ENCODE measurements around the gene IL3. TPM values are rescaled to one million over a fixed set of nuclear protein-coding genes. Genes with fewer than 3 reads are reported as not detected.

The IL3 gene
- total RNA-seq, 1 experiment from 2014 or later: not detected

DNA sequence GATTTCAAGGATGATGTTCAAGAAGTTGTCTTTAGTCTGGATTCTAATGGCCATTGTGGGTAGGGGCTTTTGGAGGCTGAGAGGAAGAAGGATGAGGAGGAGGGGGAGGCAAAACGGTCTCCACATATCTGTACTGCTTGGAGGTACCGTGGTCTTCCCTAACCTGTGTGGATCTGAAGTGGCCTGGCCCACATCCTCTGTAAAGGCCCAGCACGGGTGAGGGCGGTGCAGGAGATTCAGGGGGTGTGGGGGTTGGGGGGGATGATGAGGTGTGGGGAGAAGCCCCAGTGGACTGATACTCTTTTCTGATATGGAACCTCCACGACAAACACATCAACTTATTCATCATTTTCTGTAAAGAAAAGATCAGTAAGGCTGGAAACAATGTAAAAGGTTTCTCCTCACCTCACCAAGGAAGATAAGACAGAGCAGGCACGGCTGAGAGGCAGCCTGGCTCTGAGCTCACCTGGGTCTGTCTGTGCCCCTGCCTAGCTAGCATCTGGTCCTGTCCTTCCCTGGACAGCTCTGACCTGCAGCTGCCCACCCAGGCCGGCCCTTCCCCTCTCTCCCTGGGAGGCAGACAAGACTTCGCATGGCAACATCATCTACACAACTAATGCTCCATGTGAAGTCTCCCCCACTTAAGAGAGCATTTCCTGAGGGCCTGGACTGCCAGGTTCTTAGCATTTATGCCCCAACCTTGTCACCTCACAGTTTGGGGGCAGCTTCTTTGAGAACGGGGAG is 5.6 kb upstream of the IL3 start:
- in situ Hi-C loops (cut with HindIII; ENCODE audit: low pct_unique_long_range_greater_than_20kb, low sequenced_read_pairs): no loop called here
- no peak for DNase-seq (ENCODE audit: low read depth)

DNA sequence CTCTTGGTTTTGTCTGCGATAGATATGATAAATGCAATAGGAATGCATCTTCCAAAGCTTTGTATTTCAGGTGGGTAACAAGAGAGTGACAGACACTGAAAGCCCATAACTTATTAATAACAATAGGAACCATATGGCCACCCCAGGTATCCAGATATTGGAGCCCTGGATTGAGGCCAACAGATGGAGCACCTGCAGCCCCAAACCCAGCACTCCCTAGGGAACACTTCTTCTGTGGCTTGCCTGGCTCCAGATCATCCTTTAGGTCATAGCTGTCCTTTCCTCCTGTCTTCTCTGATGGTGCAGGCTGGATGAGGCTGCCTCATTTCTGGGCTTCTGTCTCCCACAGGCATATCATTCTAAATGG is 5.0 kb upstream of the IL3 start:
- in situ Hi-C loops (cut with HindIII; ENCODE audit: low pct_unique_long_range_greater_than_20kb, low sequenced_read_pairs): no loop called here

DNA sequence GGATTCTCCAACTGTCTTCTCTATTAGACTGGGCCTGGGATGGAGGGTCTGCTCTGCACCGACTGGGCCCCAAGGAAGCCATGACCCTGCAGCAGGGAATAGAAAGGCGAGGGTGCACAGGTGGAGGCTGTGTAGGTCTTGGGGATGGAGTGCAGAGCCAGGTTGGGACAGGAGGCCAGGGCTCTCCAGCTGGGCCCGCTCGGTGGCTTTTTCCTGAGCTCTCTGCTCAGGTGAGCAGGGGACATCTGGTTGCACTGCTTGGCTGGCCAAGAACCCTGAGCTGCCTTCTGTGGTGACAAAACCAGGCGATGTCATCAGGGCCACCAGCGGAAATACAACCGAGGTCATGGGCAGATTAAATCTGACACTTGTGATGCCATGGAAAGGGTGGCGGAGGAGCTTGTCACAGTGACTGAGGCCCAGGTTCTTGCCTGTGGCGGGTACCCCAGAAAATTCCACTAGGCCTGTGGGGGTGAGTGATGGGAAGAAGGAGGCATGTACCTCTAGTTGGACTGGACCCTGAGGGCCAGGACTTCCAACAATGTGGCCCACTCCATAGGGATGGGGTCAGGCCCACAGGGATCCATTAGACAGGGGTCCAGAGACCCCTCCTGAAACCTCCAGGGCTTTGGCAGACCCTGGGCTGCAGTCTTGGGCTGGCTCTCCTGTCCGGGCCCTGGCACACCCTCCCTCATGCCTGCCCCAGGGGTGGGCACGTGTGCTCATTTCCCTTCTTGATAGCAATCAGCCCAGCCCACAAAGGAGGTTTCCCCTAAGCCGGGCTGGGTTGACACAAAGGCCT is 4.4 kb upstream of the IL3 start:
- in situ Hi-C loops (cut with HindIII; ENCODE audit: low pct_unique_long_range_greater_than_20kb, low sequenced_read_pairs): no loop called here
- no peak for DNase-seq (ENCODE audit: low read depth)

More for the DNA sequence above, 5.0 kb upstream of the IL3 start:
- no peak for DNase-seq (ENCODE audit: low read depth)

DNA sequence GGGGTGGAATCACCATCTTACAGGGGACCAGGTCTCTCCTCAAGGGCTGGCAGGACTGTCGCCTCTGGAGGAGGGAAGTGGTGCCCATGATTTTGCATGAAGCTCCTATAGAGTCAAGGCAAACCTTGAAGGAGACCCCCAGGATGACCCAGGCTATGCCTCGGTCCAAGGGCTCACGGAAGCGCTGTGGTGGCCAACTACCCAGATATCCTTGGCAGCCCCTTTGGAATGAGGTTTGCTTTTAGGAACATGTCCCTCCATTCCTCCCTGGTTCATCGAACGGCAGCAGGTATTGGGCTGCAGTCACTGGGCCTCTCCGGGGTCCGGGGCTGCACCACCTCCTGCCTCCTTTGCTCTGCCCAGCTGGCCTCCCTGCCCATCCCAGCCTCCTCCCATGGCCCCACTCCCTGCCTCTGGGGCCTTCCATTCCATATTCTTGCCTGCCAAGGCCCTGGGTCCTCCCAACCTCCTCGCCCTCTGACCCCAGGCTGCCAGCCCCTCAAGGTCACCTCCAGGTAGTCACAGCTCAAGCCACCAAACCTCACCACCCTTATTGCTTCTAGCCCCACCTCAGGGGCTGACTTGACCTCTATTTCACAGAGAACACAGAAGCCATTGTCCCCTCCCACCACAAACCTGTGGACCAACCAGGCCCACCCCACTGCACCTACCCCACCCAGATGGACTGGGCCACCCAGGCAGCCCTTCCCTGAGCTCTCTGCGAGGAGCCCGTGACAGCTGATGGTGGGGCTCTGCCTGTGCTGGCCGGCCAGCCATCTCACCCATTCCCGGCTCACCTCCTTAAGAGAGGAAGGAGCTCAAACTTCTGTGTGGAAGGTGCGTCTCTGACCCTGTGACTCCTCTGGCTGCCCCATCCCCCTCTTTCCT is 3.6 kb upstream of the IL3 start:
- no peak for DNase-seq (ENCODE audit: low read depth)
- in situ Hi-C loops (cut with HindIII; ENCODE audit: low pct_unique_long_range_greater_than_20kb, low sequenced_read_pairs): no loop called here

- no peak for DNase-seq (ENCODE audit: low read depth)
- in situ Hi-C loops (cut with HindIII; ENCODE audit: low pct_unique_long_range_greater_than_20kb, low sequenced_read_pairs): no loop called here
Observed at GRCh38 chr5:132057498-132058255, 2.8 kb upstream of the IL3 start.

DNA sequence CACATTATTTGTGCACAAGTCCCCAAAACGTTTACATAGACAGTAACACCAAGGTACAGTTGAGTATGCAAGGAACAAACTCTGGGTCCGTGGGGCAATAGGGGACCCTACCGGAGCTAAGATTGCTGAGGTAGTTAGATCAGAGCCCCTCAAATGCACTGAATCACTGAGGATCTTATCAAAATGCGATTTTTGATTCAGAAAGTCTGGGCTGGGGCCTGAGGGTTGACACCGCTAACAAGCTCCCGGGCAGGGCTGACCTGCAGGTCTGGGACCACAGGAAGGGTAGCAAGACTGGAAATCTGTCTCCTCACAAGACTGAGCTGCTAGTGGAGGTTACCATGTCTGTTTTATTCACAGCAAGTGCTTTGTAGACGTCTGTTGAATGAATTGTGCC is 1.8 kb upstream of the IL3 start:
- no peak for DNase-seq (ENCODE audit: low read depth)
- in situ Hi-C loops (cut with HindIII; ENCODE audit: low pct_unique_long_range_greater_than_20kb, low sequenced_read_pairs): no loop called here

- in situ Hi-C loops (cut with HindIII; ENCODE audit: low pct_unique_long_range_greater_than_20kb, low sequenced_read_pairs): no loop called here
- no peak for DNase-seq (ENCODE audit: low read depth)
Observed at GRCh38 chr5:132059043-132059695, 1.3 kb upstream of the IL3 start.

DNA sequence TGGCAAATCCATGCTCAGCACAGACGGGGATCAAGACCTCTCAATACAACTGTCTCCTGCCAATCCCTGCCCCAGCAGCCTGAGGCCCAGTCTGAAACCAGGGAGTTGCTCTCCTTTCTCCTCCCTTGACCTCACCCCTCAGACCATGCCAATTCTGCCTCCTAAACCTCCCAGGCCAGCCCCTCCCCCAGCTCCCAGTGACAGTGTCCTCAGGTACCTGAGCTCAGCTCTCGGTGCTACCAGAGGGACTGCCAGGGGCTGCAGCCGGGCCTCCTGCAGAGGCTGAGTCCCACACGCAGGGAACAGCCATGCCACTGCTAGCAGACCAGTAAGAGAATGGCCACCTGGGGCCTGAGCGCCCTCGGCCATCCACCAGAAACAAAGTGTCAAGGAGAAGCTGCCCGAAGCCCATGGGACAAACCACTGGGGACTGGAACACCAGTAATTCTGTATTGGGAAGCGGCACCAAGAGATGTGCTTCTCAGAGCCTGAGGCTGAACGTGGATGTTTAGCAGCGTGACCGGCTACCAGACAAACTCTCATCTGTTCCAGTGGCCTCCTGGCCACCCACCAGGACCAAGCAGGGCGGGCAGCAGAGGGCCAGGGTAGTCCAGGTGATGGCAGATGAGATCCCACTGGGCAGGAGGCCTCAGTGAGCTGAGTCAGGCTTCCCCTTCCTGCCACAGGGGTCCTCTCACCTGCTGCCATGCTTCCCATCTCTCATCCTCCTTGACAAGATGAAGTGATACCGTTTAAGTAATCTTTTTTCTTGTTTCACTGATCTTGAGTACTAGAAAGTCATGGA is 557 bp upstream of the IL3 start:
- no peak for DNase-seq (ENCODE audit: low read depth)
- in situ Hi-C loops (cut with HindIII; ENCODE audit: low pct_unique_long_range_greater_than_20kb, low sequenced_read_pairs): no loop called here

DNA sequence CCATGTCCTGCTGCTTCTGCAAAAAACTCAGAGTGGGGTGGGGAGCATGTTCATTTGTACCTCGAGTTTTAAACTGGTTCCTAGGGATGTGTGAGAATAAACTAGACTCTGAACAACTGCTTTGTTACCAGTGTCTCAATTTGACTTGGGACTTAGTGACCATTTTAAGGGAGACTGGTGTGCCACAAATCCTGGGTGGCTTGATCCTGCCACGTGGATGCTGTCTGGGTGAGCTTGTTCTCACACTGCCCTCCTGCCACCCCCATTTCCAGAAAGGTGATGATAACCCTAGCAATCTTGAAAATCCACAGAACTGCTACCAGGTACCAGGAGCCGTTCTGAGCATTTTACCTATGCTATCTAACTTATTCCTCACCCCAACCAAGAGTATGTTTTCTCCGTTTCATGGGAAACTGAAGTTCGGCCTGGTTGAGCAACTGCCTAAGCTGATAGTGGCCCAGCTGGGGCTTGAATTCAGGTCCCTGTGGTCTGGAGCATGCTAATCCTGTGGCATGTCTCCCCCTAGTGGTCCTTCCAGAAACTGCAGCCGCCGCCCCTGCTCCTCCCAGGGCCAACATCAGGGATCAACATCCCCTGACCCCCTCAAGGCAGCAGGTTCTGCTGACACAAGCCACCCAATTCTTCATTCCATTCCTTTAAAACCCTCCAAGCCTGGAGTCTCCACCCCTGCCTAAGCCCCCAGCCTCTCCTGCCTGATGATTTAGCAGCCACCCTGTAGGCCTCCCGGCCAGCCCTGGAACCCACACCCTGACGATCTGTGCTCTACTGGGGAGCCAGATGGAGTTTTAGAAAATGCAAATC is 2.8 kb downstream of the IL3 start:
- DNase-seq (ENCODE audit: low read depth): peak; percentile 23
- in situ Hi-C loops (cut with HindIII; ENCODE audit: low pct_unique_long_range_greater_than_20kb, low sequenced_read_pairs): no loop called here

GRCh38 chr5:132064140-132064539 is 3.7 kb downstream of the IL3 start:
- in situ Hi-C loops (cut with HindIII; ENCODE audit: low pct_unique_long_range_greater_than_20kb, low sequenced_read_pairs): no loop called here
- no peak for DNase-seq (ENCODE audit: low read depth)

GRCh38 chr5:132064738-132065331 is 4.4 kb downstream of the IL3 start:
- DNase-seq (ENCODE audit: low read depth): peak; percentile 68
- in situ Hi-C loops (cut with HindIII; ENCODE audit: low pct_unique_long_range_greater_than_20kb, low sequenced_read_pairs): no loop called here

DNA sequence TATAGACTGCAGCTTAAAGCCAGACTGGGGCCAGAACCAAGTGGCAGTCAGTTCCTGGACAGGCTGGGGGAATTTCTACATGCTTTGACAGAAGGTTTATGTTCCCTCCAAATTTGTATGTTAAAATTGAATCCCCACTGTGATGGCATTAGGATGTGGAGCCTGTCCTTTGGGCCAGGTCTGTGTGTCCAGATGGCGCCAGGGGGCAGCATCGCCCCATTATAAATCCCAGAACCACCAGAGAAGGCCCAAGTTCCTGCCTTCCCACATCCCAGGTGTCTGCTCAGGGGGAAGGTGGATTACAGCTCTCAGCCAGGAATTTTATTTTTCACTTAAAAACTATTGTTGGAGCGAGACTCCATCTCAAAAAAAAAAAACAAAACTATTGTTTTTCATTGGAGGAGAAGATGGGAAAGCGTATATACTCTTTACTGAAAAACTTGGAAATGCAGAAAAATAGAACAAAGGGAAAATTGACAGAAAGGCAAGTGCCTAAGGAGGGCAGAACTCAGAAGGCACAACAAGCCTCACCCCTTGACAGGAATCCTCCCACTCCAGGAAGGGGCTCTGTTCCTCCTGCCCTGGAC is 5.0 kb downstream of the IL3 start:
- DNase-seq (ENCODE audit: low read depth): peak; percentile 57
- in situ Hi-C loops (cut with HindIII; ENCODE audit: low pct_unique_long_range_greater_than_20kb, low sequenced_read_pairs): no loop called here

- in situ Hi-C loops (cut with HindIII; ENCODE audit: low pct_unique_long_range_greater_than_20kb, low sequenced_read_pairs): no loop called here
- DNase-seq (ENCODE audit: low read depth): no peak
Observed at GRCh38 chr5:132065951-132066701, 5.7 kb downstream of the IL3 start.

DNA sequence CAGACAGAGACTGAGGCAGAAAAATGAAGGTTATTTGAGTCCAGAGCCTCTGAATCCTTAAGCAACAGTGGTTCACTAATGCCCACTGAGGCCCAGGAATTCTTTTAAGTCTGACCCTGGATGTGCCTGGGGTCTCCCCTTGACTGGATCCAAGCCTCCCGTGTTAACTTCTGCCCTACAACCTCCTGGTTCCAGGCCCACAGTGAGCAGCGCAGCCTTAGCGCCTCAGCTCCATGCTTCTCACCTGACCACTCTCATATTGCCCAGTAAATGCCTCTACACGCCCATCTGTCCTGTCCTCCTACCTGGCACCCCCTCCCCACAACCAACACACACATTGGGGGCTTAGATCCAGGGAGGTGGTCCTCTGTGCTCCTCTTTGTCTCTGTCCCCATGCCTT is 6.4 kb downstream of the IL3 start:
- in situ Hi-C loops (cut with HindIII; ENCODE audit: low pct_unique_long_range_greater_than_20kb, low sequenced_read_pairs): no loop called here

DNA sequence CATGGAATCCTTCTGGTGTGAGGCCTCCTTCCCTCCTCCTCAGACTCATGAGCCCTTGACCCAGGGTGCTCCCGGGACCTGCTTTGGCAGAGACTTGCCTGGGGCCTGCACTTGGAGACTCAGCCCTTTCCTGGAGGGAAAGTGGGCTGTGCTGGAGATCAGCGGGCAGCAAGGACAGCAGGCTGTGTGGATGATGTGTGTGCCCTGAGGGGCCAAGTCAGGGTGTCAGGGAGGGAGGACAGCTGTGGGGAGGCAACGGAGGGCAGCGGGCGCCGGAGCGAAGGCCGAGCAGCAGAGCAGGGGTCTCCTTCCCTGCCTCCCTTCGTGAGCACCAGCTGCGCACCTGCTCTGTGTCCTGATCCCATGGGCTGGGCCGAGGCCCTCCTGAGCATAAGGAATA is 7.0 kb downstream of the IL3 start:
- in situ Hi-C loops (cut with HindIII; ENCODE audit: low pct_unique_long_range_greater_than_20kb, low sequenced_read_pairs): no loop called here
- DNase-seq (ENCODE audit: low read depth): no peak

More for the DNA sequence above, 6.4 kb downstream of the IL3 start:
- no peak for DNase-seq (ENCODE audit: low read depth)
